ENCODE data around the gene ZFYVE9.
"Not testable (repeated sequence)": the region's sequence is repeated elsewhere in the genome, so short reads cannot be mapped to it uniquely, and the experiment has no call there.

The ZFYVE9 gene

GRCh38 chr1:52123622-52124021, 18.3 kb upstream of the ZFYVE9 start:
- H3K4me3 ChIP-seq (ENCODE audit: low read length), result no peak overlapping the region
- no peak for DNase-seq (ENCODE audit: low read depth)
- no peaks in the 10 kb centered on the region for H3K36me3 ChIP-seq (ENCODE audit: control insufficient read depth, insufficient read depth, low read length, severe bottlenecking)
- peaks cover 4% of the 10 kb centered on the region for H3K4me1 ChIP-seq (ENCODE audit: control insufficient read depth, insufficient read depth, low read length)
- H3K9ac ChIP-seq (ENCODE audit: low read length), result no peak overlapping the region
- no peaks in the 10 kb centered on the region for H3K27me3 ChIP-seq (replicated peaks; ENCODE audit: control insufficient read depth, insufficient read depth, low read length)
- no peaks in the 10 kb centered on the region for H3K9me3 ChIP-seq (ENCODE audit: control insufficient read depth, low read length)

GRCh38 chr1:52125736-52126359, 16.0 kb upstream of the ZFYVE9 start:
- H3K4me3 ChIP-seq (ENCODE audit: low read length), result no peak overlapping the region
- peaks cover 4% of the 10 kb centered on the region for H3K4me1 ChIP-seq (ENCODE audit: control insufficient read depth, insufficient read depth, low read length)
- no peaks in the 10 kb centered on the region for H3K36me3 ChIP-seq (ENCODE audit: control insufficient read depth, insufficient read depth, low read length, severe bottlenecking)
- no peak overlapping the region for H3K9ac ChIP-seq (ENCODE audit: low read length)
- no peaks in the 10 kb centered on the region for H3K27me3 ChIP-seq (replicated peaks; ENCODE audit: control insufficient read depth, insufficient read depth, low read length)
- no peak for DNase-seq (ENCODE audit: low read depth)
- no peaks in the 10 kb centered on the region for H3K9me3 ChIP-seq (ENCODE audit: control insufficient read depth, low read length)

GRCh38 chr1:52127181-52128180, 14.4 kb upstream of the ZFYVE9 start:
- H3K4me1 ChIP-seq (ENCODE audit: control insufficient read depth, insufficient read depth, low read length), result peaks cover 4% of the 10 kb centered on the region
- no peaks in the 10 kb centered on the region for H3K27me3 ChIP-seq (replicated peaks; ENCODE audit: control insufficient read depth, insufficient read depth, low read length)
- DNase-seq (ENCODE audit: low read depth), result peak; percentile 84
- H3K4me3 ChIP-seq (ENCODE audit: low read length), result no peak overlapping the region
- H3K9ac ChIP-seq (ENCODE audit: low read length), result no peak overlapping the region
- H3K9me3 ChIP-seq (ENCODE audit: control insufficient read depth, low read length), result no peaks in the 10 kb centered on the region
- H3K36me3 ChIP-seq (ENCODE audit: control insufficient read depth, insufficient read depth, low read length, severe bottlenecking), result no peaks in the 10 kb centered on the region

GRCh38 chr1:52139817-52140540, 1.9 kb upstream of the ZFYVE9 start:
- Histone ChIP-seq H3K4me3 (ENCODE audit: low read length) (peak overlapping the region; percentile 30), H3K9me3 (ENCODE audit: control insufficient read depth, low read length) (no peaks in the 10 kb centered on the region), H3K27me3 (replicated peaks; ENCODE audit: control insufficient read depth, insufficient read depth, low read length) (no peaks in the 10 kb centered on the region), H3K36me3 (ENCODE audit: control insufficient read depth, insufficient read depth, low read length, severe bottlenecking) (no peaks in the 10 kb centered on the region), H3K4me1 (ENCODE audit: control insufficient read depth, insufficient read depth, low read length) (peaks cover 30% of the 10 kb centered on the region), H3K9ac (ENCODE audit: low read length) (no peak overlapping the region)
- peak; percentile 91 for DNase-seq (ENCODE audit: low read depth)

- Histone ChIP-seq H3K9me3 (ENCODE audit: control insufficient read depth, low read length) (no peaks in the 10 kb centered on the region), H3K27me3 (replicated peaks; ENCODE audit: control insufficient read depth, insufficient read depth, low read length) (no peaks in the 10 kb centered on the region), H3K4me3 (ENCODE audit: low read length) (peak overlapping the region; percentile 88), H3K36me3 (ENCODE audit: control insufficient read depth, insufficient read depth, low read length, severe bottlenecking) (no peaks in the 10 kb centered on the region), H3K4me1 (ENCODE audit: control insufficient read depth, insufficient read depth, low read length) (peaks cover 30% of the 10 kb centered on the region), H3K9ac (ENCODE audit: low read length) (peak overlapping the region; percentile 90)
- DNase-seq (ENCODE audit: low read depth), result peak; percentile 27
Observed at GRCh38 chr1:52140633-52141512, 1.0 kb upstream of the ZFYVE9 start.

GRCh38 chr1:52142220-52143183, 613 bp downstream of the ZFYVE9 start:
- Histone ChIP-seq H3K27me3 (replicated peaks; ENCODE audit: control insufficient read depth, insufficient read depth, low read length) (no peaks in the 10 kb centered on the region), H3K4me3 (ENCODE audit: low read length) (peak overlapping the region; percentile 88), H3K9me3 (ENCODE audit: control insufficient read depth, low read length) (no peaks in the 10 kb centered on the region), H3K36me3 (ENCODE audit: control insufficient read depth, insufficient read depth, low read length, severe bottlenecking) (no peaks in the 10 kb centered on the region), H3K9ac (ENCODE audit: low read length) (peak overlapping the region; percentile 90), H3K4me1 (ENCODE audit: control insufficient read depth, insufficient read depth, low read length) (peaks cover 30% of the 10 kb centered on the region)
- DNase-seq (ENCODE audit: low read depth), result peak; percentile 76

GRCh38 chr1:52145137-52145536, 3.2 kb downstream of the ZFYVE9 start:
- H3K27me3 ChIP-seq (replicated peaks; ENCODE audit: control insufficient read depth, insufficient read depth, low read length), result no peaks in the 10 kb centered on the region
- DNase-seq (ENCODE audit: low read depth), result no peak
- H3K36me3 ChIP-seq (ENCODE audit: control insufficient read depth, insufficient read depth, low read length, severe bottlenecking), result no peaks in the 10 kb centered on the region
- H3K9ac ChIP-seq (ENCODE audit: low read length), result no peak overlapping the region
- H3K4me1 ChIP-seq (ENCODE audit: control insufficient read depth, insufficient read depth, low read length), result peaks cover 26% of the 10 kb centered on the region
- H3K4me3 ChIP-seq (ENCODE audit: low read length), result no peak overlapping the region
- H3K9me3 ChIP-seq (ENCODE audit: control insufficient read depth, low read length), result no peaks in the 10 kb centered on the region

- DNase-seq (ENCODE audit: low read depth); H3K36me3 ChIP-seq (ENCODE audit: control insufficient read depth, insufficient read depth, low read length, severe bottlenecking); H3K9ac ChIP-seq (ENCODE audit: low read length); H3K4me3 ChIP-seq (ENCODE audit: low read length); H3K27me3 ChIP-seq (replicated peaks; ENCODE audit: control insufficient read depth, insufficient read depth, low read length); H3K9me3 ChIP-seq (ENCODE audit: control insufficient read depth, low read length): not testable (repeated sequence)
- H3K4me1 ChIP-seq (ENCODE audit: control insufficient read depth, insufficient read depth, low read length), result peaks cover 16% of the 10 kb centered on the region
Observed at GRCh38 chr1:52150445-52150844, 8.6 kb downstream of the ZFYVE9 start.

- Histone ChIP-seq H3K9ac (ENCODE audit: low read length) (no peak overlapping the region), H3K4me1 (ENCODE audit: control insufficient read depth, insufficient read depth, low read length) (peaks cover 16% of the 10 kb centered on the region), H3K4me3 (ENCODE audit: low read length) (no peak overlapping the region), H3K36me3 (ENCODE audit: control insufficient read depth, insufficient read depth, low read length, severe bottlenecking) (no peaks in the 10 kb centered on the region), H3K9me3 (ENCODE audit: control insufficient read depth, low read length) (no peaks in the 10 kb centered on the region), H3K27me3 (replicated peaks; ENCODE audit: control insufficient read depth, insufficient read depth, low read length) (no peaks in the 10 kb centered on the region)
- DNase-seq (ENCODE audit: low read depth), result no peak
Observed at GRCh38 chr1:52150946-52151345, 9.1 kb downstream of the ZFYVE9 start.

- DNase-seq (ENCODE audit: low read depth), result no peak
- Histone ChIP-seq H3K4me3 (ENCODE audit: low read length) (no peak overlapping the region), H3K9me3 (ENCODE audit: control insufficient read depth, low read length) (no peaks in the 10 kb centered on the region), H3K27me3 (replicated peaks; ENCODE audit: control insufficient read depth, insufficient read depth, low read length) (no peaks in the 10 kb centered on the region), H3K36me3 (ENCODE audit: control insufficient read depth, insufficient read depth, low read length, severe bottlenecking) (no peaks in the 10 kb centered on the region), H3K9ac (ENCODE audit: low read length) (no peak overlapping the region), H3K4me1 (ENCODE audit: control insufficient read depth, insufficient read depth, low read length) (peaks cover 16% of the 10 kb centered on the region)
Observed at GRCh38 chr1:52152572-52152971, 10.7 kb downstream of the ZFYVE9 start.

Measured in adipocyte (in vitro differentiated cells).